GM21529 (cell line): ENCODE measurements around the gene CPT2.

Experiments
- ATAC-seq: cut with Tn5 transposase; IDR thresholded peaks from one replicate; pipeline ENCODE4 v1.9.1; 2021; ENCODE audit not compliant: unreplicated experiment

Gene CPT2

DNA sequence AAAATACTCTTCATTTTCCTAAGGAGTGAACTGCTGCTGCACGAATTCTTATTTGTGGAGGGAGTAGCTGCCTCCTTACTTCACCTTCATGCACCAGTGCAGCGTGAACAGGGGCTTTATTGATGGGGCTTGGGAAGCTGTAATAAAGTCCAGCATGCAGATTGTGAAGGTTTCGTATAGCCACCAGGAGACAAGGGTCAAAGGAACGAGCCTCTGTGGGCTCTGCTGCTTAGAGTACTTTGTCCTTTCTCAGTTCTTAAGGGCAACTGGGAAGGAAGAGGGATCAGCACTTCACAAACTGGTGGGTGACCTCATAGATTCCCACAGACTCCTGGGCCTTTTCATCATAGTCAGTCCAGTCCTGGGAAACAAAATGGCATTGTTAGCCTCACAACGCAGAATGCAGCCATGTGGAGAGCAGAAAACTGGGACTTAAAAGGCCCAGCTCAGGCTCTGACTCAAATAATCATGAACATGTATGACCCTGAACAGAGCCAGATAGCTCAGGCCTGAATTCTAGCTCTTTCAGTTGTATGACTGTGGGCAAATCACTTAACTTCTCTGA lies 17.8 kb downstream of the CPT2 start:
- ATAC-seq: no peak

DNA sequence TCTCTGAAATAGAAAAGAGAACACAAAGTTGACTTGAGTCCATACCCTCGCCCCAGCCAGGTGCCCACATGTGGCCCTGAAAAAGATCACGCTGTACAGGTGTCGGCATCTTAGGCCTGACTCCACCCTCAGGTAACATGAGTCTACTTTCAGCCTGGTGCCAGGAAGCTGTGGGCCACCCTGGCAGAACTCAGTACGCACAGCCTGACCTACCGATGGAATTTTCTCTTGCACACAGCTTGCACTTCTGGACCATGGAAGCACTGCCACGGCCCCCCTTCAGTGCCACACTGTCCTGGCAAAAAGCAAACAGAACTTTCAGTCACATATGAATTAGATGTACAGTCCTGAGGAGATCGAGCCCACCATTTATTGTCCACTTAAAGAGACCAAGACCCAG lies 21.6 kb downstream of the CPT2 start:
- no peak for ATAC-seq

DNA sequence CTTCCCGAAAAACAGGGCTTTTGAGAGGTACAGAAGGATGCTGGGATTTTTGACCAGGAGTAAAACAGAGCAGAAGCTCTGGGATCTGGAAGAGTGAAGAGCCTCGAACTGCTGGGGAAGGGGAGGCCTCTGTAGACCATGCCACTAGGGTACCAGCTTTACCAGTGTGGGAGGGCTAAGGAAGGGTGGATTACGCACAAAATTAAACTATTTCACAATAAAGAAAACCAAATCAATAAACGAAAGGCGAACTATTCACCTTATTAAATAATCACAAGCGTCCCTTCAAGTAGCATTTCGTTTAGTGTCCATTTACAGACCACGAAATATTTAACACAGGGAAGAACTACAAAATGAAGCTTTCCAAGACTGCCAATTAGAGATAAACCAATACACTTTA lies 23.1 kb downstream of the CPT2 start:
- no peak for ATAC-seq

DNA sequence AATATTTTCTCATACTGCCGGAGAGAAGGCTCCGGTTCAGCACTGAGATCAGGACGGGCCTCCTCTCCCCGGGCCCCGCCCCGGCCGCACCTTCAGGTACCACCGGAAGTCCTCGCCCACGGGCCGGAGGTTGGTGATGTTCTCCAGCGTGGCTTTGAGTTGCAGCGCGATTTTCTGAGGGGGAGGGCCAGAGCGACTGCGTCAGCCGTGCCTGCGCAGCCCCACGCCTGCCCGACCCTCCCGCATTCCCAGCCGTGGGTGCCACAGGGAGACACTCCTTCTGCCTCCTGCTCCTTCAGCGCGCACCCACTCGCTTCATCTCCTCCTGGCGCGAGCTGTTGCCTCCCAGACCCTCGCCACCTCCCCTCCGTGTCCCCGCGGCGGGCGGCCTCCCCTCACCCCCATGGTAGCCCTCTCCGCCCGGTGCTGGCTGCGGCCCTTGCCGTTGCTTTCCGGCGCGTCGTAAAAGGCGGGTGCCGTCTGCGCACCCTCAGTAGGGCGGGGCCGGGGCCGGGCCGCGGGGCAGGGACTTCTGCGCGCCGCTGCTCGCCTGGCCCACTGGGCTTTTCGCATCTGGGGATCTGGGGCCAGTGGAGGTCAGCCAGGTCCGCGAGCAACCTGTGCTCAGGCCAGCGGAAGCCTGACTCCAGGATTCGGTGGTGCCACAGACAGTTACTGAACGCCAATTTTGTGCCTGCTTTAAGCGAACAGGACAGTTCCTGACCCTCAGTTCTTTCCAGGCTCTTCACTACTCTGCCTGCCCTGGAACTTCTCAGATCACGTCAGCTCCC lies 23.7 kb downstream of the CPT2 start, which contains the start of gene CZIB:
TSS of gene CZIB (minus strand) at position 464 of the 791 bp plus-strand sequence. CDS start at position 405, 59 bp downstream.
- ATAC-seq: peak; percentile 93

DNA sequence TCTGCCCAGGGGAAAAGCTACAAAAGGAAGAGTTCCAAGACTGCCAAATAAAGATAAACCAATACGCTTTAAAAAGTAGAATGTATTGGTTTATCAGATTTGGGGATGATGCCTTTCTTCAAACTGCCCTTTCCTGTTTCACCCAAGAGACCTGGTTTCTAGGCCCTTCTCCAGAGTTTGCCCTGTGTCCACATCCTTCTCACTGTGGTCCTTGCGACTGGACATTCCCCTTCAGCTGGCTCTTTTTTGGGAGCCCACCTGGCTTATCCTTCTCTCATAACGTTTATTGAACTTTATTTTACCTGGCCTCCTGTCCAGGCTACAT lies 24.3 kb downstream of the CPT2 start:
- no peak for ATAC-seq

DNA sequence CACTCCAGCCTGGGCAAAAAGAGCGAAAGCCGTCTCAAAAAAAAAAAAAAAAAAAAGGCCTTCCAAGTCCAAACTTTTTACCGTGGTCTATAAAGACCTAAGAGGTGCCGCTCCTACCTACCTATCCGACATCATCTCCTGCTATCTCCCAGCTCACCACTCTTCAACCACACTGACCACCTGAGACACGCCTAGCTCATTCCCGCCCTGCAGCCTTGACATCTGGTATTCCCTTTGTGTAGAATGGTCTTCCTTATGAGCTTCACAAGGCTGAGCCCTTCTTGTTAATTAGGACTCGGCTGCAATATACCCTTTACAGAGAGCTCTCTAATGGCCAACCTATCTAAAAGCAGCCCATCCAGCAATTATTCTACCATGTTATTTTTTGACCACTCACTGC lies 41.0 kb downstream of the CPT2 start:
- ATAC-seq: no peak

DNA sequence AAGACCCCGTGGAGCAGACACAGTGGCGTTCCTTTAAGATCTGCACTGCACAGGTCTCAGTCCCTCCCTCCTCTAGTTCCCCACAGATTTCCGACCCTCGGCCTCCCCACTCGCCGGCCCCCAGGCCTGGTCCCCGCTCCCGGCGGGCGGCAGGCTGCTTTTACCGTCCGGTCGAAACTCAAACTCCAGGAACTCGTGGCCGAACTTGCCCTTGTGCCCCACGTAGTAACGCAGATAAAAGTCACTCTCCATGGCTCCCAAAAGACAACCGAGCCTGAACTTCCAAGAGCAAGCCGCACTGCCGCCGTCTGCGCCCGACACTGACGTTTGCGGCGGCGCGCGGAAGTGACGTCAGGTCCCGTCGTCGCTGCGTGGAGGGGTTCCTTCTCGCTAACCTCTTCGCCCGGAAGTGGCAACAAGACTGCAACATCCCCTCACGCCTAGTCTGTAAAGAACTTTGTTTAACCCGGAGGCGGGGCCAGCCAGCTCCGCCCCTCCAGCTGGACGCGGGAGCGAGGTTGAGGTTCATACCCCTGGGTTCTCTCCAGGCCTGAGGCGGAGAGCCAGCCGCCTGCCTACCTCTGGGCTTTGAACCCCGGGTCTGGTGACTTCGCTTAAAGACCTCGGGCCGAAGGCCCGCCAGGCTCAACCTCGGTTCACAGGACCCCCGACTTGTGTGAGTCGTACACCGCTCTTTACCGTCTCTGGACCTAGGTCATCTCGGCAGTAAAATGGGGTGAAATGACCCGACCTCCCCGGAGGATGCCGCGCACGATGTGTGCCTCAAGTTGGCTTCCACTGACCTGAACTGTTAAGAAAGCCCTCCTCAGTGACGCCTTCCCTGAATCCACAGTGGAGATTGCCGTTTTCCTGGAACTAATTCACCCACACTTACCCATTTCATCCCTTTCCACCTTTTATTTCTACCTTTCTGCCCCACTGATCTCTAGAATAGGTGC lies 41.9 kb downstream of the CPT2 start, which contains the start of gene MAGOH:
TSS of gene MAGOH (minus strand) at position 322 of the 959 bp plus-strand sequence. CDS start at position 252, 70 bp downstream.
- ATAC-seq: peak; percentile 98

DNA sequence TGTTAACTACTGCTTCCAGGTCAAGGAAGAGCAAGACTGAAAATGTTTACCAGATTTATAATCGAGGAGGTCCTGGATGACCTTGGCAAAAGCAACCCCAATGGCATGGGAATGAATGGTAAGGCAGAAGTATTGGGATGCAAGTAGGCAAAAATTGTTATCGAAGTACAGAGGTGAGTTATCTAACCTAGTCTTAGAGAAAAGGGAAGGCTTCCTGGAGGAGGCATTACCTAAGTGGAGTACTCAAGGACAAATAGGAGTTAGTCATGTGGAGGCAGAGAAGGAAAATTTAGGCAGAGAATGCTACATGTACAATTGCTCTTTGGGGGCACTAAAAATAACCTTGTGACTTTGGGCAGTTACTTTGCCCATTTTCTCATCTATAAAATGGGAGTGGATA lies 45.2 kb downstream of the CPT2 start:
- no peak for ATAC-seq

DNA sequence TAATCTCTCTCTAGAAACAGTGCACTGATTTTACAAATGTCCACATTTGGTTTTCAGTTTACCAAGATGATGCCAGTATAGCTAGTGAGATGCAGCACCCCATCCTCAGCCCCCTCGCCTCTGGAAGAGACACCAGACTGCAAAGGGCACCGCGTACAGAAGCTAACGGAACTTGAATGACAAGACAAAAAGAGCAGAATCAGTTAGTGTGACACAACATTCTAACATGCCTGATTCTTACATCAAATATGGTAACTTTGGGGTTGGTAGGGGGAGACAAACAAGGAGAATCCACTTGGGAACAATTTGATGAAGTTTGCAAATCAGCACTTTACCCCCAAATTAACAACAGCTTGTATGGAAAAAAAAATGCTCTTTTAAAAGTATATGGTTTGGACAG lies 45.8 kb downstream of the CPT2 start:
- no peak for ATAC-seq

DNA sequence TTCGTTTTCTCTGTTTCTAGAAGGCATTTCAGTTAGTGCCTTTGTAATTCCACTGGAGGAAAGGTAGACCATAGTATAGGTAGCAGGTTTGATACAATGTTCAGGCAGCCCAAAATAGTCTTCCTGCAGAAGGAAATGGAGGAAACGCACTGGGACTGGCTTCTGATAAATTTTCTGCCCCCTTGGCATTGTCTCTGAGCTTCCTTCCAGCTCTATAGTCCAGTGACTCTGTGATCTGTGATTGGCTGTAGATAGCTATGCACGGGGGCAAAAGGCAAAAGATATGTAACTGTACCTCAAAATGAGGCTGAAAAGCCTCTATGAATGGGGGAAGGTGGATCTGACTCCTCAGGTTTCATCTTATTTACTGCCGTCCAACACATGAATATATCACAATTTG lies 47.5 kb downstream of the CPT2 start:
- no peak for ATAC-seq

DNA sequence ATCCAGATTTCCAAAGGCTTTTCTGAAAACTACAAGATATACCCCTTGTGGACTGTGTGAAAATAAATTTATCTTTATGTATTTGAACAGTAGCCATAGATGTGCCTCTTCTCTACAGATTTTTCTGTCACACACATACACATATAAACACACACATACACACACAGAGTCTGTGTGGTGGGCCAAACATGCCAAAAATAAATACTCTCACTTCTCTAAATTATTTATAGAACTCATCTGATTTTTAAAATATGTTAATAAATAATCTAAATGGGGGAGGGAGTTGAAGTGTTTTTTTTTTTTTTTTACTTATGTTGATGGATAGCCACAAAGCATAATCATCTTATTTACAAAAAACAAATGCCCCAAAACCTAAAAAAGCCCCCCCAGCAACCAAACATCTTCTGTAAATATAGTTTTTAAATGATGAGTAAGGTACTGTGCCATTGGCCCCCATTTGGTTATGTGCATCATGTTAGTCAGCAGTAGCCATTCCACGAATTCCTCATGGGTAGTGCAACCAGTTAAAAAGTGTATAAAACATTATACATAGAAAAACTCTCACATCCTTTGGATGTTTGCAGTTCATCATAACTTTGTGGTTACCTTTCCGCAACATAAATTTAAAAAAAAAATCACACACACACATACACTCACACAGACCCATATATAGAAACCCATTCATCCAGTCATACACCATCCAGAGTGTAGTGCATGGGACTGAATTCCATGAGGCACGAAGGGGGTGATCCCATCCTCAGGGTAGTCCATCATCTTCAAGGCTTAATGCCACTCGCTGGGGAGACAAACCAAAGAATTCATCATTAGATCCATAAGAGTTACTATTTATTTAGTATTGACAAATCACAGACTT lies 49.9 kb downstream of the CPT2 start:
- no peak for ATAC-seq

DNA sequence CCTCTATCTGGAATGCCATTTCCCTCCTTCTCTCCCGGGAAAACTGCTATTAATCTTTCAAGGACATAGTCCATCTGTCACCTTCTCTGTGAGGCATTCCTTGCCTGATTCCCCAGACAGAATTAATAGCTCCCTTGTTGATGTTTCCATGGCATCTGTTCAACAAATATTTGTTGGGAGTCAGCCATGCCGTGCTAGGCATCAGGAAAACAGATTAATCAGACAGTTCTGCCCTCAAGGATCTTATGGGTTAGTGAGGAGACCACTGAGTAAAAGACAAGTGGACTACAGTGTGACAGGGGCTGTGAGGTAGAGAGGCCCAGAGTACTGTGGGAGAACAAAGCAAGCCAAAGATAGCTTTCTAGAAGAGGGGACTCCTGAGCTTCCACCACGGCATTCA lies 53.1 kb downstream of the CPT2 start:
- no peak for ATAC-seq

DNA sequence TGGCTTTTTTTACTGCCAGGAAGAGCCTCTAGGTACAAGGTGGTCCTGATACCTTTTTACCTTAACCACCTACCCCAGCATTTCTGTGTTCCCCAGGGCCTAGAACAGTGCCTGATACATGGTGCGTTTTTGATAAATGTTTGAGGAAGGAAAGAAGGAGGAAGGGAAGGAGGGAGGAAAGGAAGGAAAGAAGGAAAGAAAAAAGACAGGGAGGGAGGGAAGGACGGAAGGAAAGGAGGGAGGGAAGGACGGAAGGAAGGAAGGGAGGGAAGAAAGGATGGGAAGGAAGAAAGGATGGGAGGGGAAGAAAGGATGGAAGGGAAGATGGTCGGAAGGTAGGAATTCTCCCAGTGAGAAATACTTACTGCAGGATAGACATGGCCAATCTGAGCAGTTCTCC lies 53.7 kb downstream of the CPT2 start:
- no peak for ATAC-seq

DNA sequence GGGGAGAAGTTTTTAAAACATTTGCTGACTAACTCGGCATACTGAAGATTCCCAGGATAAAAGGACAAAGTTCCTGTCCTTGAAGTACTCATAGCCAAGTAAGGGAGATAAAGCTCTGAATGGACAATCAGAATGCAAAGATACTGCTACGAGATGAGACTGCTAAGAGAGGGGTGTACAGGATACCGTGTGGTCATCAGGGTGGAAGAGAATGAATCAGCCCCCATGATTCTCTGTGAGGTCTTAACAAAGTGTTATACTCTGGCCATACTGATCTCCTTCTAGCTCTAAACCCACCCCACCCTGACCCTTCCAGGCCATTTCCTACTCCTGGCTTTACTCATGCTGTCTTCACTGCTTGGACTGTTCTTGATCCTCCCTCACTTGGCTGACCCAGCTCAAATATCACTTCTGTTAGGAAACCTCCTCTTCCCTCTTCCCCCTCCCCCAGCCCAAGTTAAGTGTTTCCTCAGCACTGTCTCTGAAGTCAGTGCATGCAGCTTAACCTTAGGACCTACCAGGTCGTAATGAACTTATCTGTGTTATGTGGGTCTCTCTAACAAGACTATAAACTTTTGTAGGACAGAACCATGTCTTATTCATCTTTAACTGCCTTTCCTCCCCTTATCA lies 57.5 kb downstream of the CPT2 start:
- ATAC-seq: no peak

DNA sequence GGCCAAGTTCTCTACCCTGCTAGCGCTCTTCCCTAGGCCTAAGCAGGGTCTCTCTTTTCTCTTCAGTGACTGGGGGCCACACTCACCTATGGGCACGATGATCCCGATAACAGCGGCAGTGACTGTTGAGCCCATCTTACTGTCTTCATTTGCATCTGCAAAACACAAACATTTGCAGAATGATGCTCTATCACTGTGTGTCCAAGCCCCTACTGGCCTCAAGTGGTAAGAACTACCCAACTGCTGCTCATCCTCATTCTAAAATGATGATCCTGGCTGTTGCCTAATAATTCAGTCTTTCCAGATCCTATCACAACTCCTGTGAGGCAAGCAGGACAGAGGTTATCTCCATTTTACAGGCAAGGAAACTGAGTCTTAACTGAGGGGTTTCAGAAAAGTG lies 58.4 kb downstream of the CPT2 start:
- ATAC-seq: no peak

DNA sequence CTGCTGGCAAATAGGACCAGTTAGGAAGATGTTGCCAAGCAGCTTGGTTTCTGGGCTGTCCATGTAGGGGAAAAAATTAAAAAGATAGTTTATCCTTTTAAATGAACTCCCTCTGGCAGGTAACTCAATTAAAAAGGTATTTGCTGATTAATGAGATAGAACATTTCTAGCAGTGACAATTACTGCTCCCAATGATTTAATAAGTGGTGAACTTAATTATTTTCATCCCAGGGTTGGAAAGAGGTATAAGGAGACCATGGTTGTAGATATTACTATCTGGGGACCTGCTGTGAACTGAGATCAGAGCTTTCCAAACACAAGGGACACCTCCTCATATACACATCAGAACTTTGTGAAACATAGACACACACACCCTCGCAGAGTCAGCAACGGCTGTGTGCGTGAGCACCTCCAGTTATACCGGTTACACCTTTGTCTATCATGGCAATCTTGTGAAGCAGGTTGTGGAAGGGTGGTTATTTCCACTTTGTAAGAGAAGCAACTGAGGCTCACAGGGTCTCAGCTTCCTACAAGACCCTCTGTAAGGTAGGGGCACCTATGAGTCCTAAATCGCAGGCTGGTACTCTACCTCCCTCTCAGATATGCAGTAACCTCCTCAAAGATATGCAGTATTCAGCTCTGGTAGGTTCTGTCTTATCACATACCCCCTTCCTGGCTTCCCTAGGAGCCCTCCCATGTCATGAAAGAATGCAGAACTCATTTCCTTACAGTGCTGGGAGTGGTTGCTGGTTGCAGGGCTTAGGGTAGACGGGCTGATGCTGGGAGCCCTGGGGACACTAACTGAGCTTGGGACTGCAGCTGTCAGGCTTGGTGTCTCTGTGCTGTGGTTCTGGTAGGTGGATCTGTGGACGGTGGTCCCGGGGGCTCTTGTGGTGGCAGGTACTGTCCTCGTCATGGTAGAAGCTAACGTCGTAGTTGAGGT lies 60.2 kb downstream of the CPT2 start:
- no peak for ATAC-seq

DNA sequence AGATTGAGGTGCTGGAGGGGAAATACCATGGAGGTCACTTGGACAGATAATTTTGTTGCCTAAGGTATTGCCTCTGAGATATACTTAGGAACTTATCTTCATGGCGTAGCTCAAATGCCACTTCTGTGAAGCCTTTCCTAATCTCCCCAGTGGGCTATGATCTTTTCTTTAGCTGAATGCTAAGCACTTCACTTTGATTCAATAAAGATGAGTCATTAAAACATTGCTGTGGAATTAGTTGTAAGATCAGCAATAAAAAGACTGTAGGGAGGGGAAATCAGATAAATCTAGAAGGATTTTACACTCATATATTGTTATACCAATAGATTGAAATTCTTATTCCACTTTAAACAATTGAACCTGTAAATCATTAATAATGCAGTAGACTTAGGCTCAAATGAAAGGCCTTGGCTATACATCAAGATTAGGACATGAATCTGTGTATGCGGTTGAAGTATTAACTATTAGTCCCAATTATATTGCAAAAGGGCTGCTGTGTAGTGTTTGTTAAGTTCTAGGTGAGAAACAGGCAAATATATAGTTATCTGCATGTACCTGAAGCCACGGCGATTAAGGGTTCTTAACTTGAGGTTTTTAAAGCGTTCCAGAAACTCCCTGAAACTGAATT lies 60.9 kb downstream of the CPT2 start:
- ATAC-seq: no peak

DNA sequence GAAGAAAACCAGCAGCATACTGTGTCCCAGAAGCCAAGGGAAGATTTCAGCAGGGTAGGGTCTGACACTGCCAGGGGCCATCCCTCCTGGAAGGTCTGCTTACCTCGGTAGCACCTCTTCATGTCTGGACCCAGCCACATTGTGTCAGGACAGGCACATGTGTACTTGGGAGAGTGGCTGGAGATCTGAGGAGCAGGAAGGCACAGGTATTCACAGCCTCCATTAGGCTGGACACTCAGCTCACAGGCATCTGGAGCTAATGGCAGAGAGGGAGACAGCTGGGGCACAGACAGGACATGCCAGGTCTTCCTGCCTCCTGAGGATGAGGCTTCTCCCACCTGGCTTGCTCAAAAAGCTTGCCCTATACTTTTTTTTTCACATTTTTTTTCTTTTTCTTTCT lies 61.6 kb downstream of the CPT2 start:
- no peak for ATAC-seq

DNA sequence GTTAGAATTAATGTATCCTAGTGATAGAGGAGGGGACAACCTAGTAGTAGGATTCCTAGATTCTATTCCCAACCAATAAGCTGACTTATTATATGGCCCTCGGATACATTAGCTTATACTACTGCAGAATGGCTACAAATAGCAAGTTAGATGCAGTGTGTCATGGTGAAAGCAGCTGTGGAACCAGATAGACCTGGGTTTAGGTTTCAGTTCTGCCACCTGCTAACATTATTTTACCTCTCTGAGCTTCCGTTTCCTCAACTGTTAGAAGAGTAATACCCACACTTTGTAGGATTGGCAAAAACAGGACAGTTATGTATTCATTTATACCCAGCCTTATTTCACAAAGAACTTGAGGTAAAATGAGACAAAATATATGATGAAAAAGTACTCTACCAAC lies 63.3 kb downstream of the CPT2 start:
- ATAC-seq: peak; percentile 74
